GM21825 (cell line): ENCODE results near the gene EPGN.

Source experiments
- ATAC-seq: cut with Tn5 transposase; IDR thresholded peaks from one replicate; pipeline ENCODE4 v1.9.1; 2021; ENCODE audit warnings: mild to moderate bottlenecking, moderate library complexity; ENCODE audit not compliant: unreplicated experiment

The EPGN gene

GRCh38 chr4:74308215-74308614, at the start of gene EPGN:
Gene EPGN, plus strand, starts transcription at chr4:74308470. Its CDS starts 64 bp downstream, at chr4:74308534.
- ATAC-seq = no peak

GRCh38 chr4:74258963-74259362, 49.3 kb upstream of the EPGN start:
- no peak for ATAC-seq

GRCh38 chr4:74260036-74260435, 48.2 kb upstream of the EPGN start:
- no peak for ATAC-seq

- no peak for ATAC-seq
Measured at GRCh38 chr4:74262522-74262921, 45.7 kb upstream of the EPGN start.

- ATAC-seq = no peak
Measured at GRCh38 chr4:74263551-74263950, 44.7 kb upstream of the EPGN start.

- ATAC-seq = no peak
Measured at GRCh38 chr4:74266081-74266480, 42.2 kb upstream of the EPGN start.

- no peak for ATAC-seq
Measured at GRCh38 chr4:74267998-74268606, 40.2 kb upstream of the EPGN start.

- ATAC-seq = no peak
Measured at GRCh38 chr4:74268643-74269042, 39.6 kb upstream of the EPGN start.

- no peak for ATAC-seq
Measured at GRCh38 chr4:74278490-74278889, 29.8 kb upstream of the EPGN start.

- no peak for ATAC-seq
Measured at GRCh38 chr4:74279716-74280115, 28.6 kb upstream of the EPGN start.

- ATAC-seq = no peak
Measured at GRCh38 chr4:74282926-74283325, 25.3 kb upstream of the EPGN start.

- ATAC-seq = no peak
Measured at GRCh38 chr4:74283614-74284013, 24.7 kb upstream of the EPGN start.

- ATAC-seq = no peak
Measured at GRCh38 chr4:74284053-74284452, 24.2 kb upstream of the EPGN start.

GRCh38 chr4:74287164-74287563, 21.1 kb upstream of the EPGN start:
- ATAC-seq = no peak

- no peak for ATAC-seq
Measured at GRCh38 chr4:74287791-74288190, 20.5 kb upstream of the EPGN start.

GRCh38 chr4:74291471-74291870, 16.8 kb upstream of the EPGN start:
- ATAC-seq = no peak

GRCh38 chr4:74292111-74292870, 16.0 kb upstream of the EPGN start:
- no peak for ATAC-seq

- ATAC-seq = no peak
Measured at GRCh38 chr4:74293558-74293957, 14.7 kb upstream of the EPGN start.

GRCh38 chr4:74294681-74295080, 13.6 kb upstream of the EPGN start:
- no peak for ATAC-seq

GRCh38 chr4:74297539-74297938, 10.7 kb upstream of the EPGN start:
- ATAC-seq = no peak

GRCh38 chr4:74304095-74304625, 4.1 kb upstream of the EPGN start:
- ATAC-seq = no peak

GRCh38 chr4:74305000-74305399, 3.3 kb upstream of the EPGN start:
- no peak for ATAC-seq
